Omental fat pad (tissue), 4 donors: Measurements from ENCODE around the gene MPPED2. TPM values are rescaled to one million over a fixed set of nuclear protein-coding genes. Genes with fewer than 3 reads are reported as not detected.

Source experiments
- ATAC-seq: fragments of 150-250 bp; one replicate; pipeline ENCODE4 v1.9.1; 2016; ENCODE audit warnings: mild to moderate bottlenecking, moderate library complexity; ENCODE audit not compliant: low FRiP score
- DNase-seq: peaks from one replicate; pipeline ENCODE4 v3.0.0-alpha.2; 2019; ENCODE audit warnings: low spot score
- total RNA-seq, 4 donors: library from RNA; depleted of rRNA; stranded (reverse); fragments of >200 nt; gene quantifications; one replicate each; pipeline ENCODE4 v1.1.0, GENCODE V29; 2016
- TF ChIP-seq, protein P1 (sequence below), 3 donors: fragments of 450-650 bp; IDR thresholded peaks; one replicate each; pipeline ENCODE4 v1.5.1; 2016 to 2017; ENCODE audit warnings: antibody characterized with exemption in 3 of 3, mild to moderate bottlenecking in 3 of 3, moderate library complexity in 2 of 3

Gene MPPED2
- total RNA-seq, 4 donors from 2014 or later = 5.6 to 12.0 (median 8.7) TPM

DNA sequence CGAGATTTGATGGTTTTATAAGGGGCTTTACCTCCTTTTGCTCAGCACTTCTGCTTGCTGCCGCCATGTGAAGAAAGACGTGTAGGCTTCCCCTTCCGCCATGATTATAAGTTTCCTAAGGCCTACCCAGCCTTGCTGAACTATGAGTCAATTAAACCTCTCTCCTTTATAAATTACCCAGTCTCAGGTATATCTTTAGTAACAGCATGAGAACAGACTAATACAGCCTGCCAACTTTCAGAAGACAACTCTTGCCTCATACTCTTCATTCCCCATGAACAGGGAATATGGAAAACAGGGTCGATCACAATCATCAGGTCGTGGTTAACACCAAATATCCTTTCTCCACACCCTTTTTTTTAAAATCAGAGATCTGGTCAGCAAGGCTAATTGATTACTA is 83.0 kb downstream of the MPPED2 start:
- ATAC-seq (no peak), DNase-seq (no peak)
- TF ChIP-seq, protein P1, sequence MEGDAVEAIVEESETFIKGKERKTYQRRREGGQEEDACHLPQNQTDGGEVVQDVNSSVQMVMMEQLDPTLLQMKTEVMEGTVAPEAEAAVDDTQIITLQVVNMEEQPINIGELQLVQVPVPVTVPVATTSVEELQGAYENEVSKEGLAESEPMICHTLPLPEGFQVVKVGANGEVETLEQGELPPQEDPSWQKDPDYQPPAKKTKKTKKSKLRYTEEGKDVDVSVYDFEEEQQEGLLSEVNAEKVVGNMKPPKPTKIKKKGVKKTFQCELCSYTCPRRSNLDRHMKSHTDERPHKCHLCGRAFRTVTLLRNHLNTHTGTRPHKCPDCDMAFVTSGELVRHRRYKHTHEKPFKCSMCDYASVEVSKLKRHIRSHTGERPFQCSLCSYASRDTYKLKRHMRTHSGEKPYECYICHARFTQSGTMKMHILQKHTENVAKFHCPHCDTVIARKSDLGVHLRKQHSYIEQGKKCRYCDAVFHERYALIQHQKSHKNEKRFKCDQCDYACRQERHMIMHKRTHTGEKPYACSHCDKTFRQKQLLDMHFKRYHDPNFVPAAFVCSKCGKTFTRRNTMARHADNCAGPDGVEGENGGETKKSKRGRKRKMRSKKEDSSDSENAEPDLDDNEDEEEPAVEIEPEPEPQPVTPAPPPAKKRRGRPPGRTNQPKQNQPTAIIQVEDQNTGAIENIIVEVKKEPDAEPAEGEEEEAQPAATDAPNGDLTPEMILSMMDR (IDR thresholded peaks at IDR 0.05) = no peak

DNA sequence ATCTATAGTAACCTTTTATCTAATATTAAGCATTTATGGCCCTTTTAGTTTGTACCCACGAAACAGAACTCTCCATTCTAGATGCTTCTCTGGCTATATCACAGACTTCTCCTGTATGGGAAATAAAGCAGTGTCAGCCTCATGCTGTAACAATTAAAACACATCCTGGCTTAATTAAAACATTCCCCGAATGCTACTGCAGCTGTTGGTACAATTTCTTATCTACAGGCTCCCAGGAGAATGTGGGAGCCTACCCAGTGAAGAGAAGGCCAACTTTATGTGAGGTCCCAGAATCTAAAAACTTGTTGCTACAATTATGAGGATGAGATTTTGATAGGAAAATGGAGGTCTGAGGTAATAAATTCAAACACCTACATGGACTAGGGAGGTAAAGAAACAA is 83.8 kb downstream of the MPPED2 start:
- DNase-seq (no peak), ATAC-seq (no peak)
- TF ChIP-seq, protein P1 (IDR thresholded peaks at IDR 0.05) = no peak

DNA sequence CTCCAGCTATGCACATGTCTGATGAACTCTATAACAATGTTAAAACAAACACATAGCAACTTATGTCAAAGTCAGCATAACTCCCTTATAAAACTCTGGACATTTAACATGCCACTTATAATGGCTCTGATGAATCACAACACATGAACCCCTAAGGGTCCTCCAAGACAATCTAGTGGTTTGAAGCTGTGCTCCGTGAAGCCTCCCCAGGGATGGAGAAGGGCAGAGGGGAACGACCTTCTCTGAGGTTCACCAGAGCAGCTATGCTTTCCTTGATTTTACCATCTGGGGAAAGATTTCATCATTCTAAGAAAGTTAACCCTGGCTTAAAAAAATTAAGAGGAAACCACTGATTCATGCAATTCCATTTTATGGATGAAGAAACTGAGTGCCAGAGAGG is 84.4 kb downstream of the MPPED2 start:
- TF ChIP-seq, protein P1 (IDR thresholded peaks at IDR 0.05) = no peak
- DNase-seq = no peak
- ATAC-seq = no peak

DNA sequence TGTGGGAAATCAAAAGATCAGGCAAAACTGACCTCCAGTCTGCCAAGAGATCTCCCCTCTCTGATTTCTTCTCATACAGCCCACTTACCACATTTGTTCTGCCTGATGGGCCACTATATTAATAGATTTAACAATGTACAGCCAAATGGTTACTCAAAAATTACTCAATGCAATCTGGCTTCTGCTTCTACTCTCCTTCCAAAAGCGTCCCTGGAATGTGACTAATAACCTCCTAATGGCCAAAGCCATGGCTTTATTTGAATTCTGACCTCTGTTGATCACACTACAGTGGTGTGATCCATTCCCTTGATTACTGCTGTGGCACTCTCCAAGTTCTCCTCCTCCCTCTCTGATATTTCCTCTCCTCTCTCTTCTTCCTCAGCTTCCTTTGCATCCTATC is 86.2 kb downstream of the MPPED2 start:
- ATAC-seq = no peak
- DNase-seq = no peak
- TF ChIP-seq, protein P1 (IDR thresholded peaks at IDR 0.05) = no peak

DNA sequence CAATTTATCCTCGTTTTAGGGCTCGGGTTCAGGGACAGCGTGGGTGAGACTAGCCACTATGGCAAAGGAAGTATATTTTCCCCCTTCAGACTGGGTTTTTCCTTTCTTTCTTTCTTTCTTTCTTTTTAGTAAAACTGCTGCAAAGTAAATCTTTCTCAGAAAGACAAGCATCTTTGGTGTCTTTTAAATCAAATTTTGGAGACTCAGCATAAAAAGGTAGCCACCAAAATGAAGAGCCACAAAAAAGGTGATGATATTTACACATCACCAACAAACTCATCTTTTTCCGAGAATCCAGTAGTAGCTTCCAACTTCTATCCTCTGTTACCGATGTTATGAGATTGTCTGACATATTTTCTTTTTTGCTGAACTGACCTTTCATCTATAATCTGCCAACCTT is 88.6 kb downstream of the MPPED2 start:
- no peak for DNase-seq
- ATAC-seq = no peak
- TF ChIP-seq, protein P1 (IDR thresholded peaks at IDR 0.05) = no peak

DNA sequence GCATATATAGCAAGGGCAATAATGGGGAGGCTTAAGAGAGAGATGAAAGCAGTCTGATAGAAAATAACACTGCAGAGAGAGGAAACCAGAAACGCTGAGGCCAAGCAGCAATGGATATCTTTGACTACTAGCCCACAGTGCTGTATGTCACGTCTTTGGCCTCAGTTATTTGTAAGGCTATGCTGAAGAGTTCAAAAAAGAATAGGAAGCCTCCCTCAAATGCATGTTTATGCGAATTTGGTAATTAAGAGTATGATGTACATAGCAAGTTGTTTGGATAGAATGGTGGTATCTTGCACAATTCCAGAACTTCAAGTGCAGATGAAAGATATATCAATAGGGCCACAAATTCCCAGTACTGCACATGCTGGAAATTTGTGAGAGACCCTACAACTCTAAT is 89.2 kb downstream of the MPPED2 start:
- no peak for ATAC-seq
- TF ChIP-seq, protein P1 (IDR thresholded peaks at IDR 0.05) = no peak
- no peak for DNase-seq

DNA sequence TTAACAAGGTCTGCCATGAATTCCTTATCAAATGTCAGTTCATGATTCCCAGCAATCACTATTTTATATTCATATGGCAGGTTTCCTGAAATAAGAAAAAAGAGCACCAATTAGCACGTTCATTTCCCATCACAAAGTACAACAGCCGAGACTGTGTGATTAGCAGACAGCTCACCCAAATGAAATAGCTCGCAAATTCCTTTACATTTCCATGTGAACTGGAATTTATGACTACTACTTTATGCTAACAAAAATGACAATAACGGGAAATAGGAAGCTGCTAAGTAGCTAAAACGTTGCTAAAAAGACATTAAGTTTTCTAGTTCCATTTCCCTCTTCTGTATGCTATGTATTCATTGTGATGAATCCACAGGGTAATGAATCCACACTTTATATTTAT is 90.7 kb downstream of the MPPED2 start:
- ATAC-seq (no peak), DNase-seq (no peak)
- TF ChIP-seq, protein P1 (IDR thresholded peaks at IDR 0.05) = no peak
